CD14-positive monocyte (primary cell): ENCODE results near the gene SIRT7. TPM values are rescaled to one million over a fixed set of nuclear protein-coding genes. Genes with fewer than 3 reads are reported as not detected.

Experiments
- DNase-seq, 3 donors: peaks; one replicate each; pipeline ENCODE4 v3.0.0-alpha.2; 2011 to 2022
- H2AFZ ChIP-seq: 2 replicates; pipeline ENCODE4 v1.6.0; 2012; ENCODE audit warnings: mild to moderate bottlenecking, low read depth, low read length, inconsistent platforms; ENCODE audit not compliant: insufficient read depth, poor library complexity, severe bottlenecking
- H3K27ac ChIP-seq, 2 donors: 1 replicate in 1 of 2; 2 replicates in 1 of 2; pipeline ENCODE4 v1.5.1; 2012 to 2013; ENCODE audit warnings: low read length in 2 of 2, control low read depth in 1 of 2, inconsistent platforms in 1 of 2, low read depth in 1 of 2, mild to moderate bottlenecking in 1 of 2
- H3K27me3 ChIP-seq, 2 donors: one replicate each; pipeline versions ENCODE4 v1.6.0 to v1.6.1; 2011 to 2013; ENCODE audit warnings: low read length in 2 of 2; ENCODE audit not compliant: control insufficient read depth in 2 of 2, insufficient read depth in 2 of 2
- H3K36me3 ChIP-seq, 2 donors: replicated peaks in 1 of 2; 1 replicate in 1 of 2; 2 replicates in 1 of 2; pipeline versions ENCODE4 v1.5.1 to v1.6.1; 2012 to 2013; ENCODE audit warnings: low read length in 2 of 2, control low read depth in 1 of 2, inconsistent platforms in 1 of 2, mild to moderate bottlenecking in 1 of 2; ENCODE audit not compliant: insufficient read depth in 2 of 2, control insufficient read depth in 1 of 2
- H3K4me1 ChIP-seq, 2 donors: 1 replicate in 1 of 2; 2 replicates in 1 of 2; pipeline versions ENCODE4 v1.5.1 to v1.6.1; 2012 to 2013; ENCODE audit warnings: low read length in 2 of 2, control low read depth in 1 of 2, inconsistent platforms in 1 of 2, mild to moderate bottlenecking in 1 of 2, moderate library complexity in 1 of 2; ENCODE audit not compliant: insufficient read depth in 2 of 2, control insufficient read depth in 1 of 2
- H3K4me2 ChIP-seq: replicated peaks from 2 replicates; pipeline ENCODE3; 2012; ENCODE audit warnings: low read length, moderate library complexity, mild to moderate bottlenecking; ENCODE audit not compliant: poor library complexity, severe bottlenecking; ENCODE audit errors: extremely low read depth
- H3K4me3 ChIP-seq, 3 experiments: fragments of 200-600 bp in 1 of 3; sonication (generic) in 1 of 3; replicated peaks in 1 of 3; 1 replicate in 2 of 3; 2 replicates in 1 of 3; pipeline ENCODE4 v1.5.1; 2011 to 2013; ENCODE audit warnings: low read length in 3 of 3, mild to moderate bottlenecking in 3 of 3, control low read depth in 2 of 3, low read depth in 2 of 3, inconsistent platforms in 1 of 3, moderate library complexity in 1 of 3
- H3K79me2 ChIP-seq: 2 replicates; pipeline ENCODE4 v1.6.0; 2012; ENCODE audit warnings: mild to moderate bottlenecking, control low read depth, inconsistent platforms, low read length, moderate library complexity; ENCODE audit not compliant: insufficient read depth
- H3K9ac ChIP-seq: 2 replicates; pipeline ENCODE4 v1.6.0; 2017; ENCODE audit warnings: low read length, mild to moderate bottlenecking; ENCODE audit not compliant: insufficient read depth, poor library complexity, severe bottlenecking
- H3K9me3 ChIP-seq, 2 donors: replicated peaks in 1 of 2; 1 replicate in 1 of 2; 2 replicates in 1 of 2; pipeline versions ENCODE4 v1.5.1 to v1.6.1; 2012 to 2013; ENCODE audit warnings: low read length in 2 of 2, control low read depth in 1 of 2; ENCODE audit not compliant: control insufficient read depth in 1 of 2, insufficient read depth in 1 of 2
- H4K20me1 ChIP-seq: 2 replicates; pipeline ENCODE4 v1.6.0; 2012; ENCODE audit warnings: mild to moderate bottlenecking, low read length, control low read depth, moderate library complexity; ENCODE audit not compliant: insufficient read depth
- H3K27ac Mint-ChIP-seq, 7 donors: one replicate each; pipeline ENCODE4 v1.8.0; 2020; ENCODE audit warnings: mild to moderate bottlenecking in 7 of 7, mixed read lengths in 7 of 7, moderate library complexity in 6 of 7, inconsistent platforms in 2 of 7
- H3K27me3 Mint-ChIP-seq, 3 donors: one replicate each; pipeline ENCODE4 v1.8.0; 2021 to 2022; ENCODE audit warnings: low read depth in 3 of 3, mild to moderate bottlenecking in 3 of 3, mixed read lengths in 3 of 3, moderate library complexity in 3 of 3, inconsistent platforms in 1 of 3
- H3K36me3 Mint-ChIP-seq, 2 donors: one replicate each; pipeline ENCODE4 v1.8.0; 2020; ENCODE audit warnings: mixed read lengths in 2 of 2, inconsistent platforms in 1 of 2, mild to moderate bottlenecking in 1 of 2
- H3K4me1 Mint-ChIP-seq: one replicate; pipeline ENCODE4 v1.8.0; 2020; ENCODE audit warnings: mild to moderate bottlenecking, mixed read lengths
- H3K4me3 Mint-ChIP-seq, 2 donors: one replicate each; pipeline ENCODE4 v1.8.0; 2020; ENCODE audit warnings: mild to moderate bottlenecking in 2 of 2, mixed read lengths in 2 of 2, moderate library complexity in 1 of 2
- H3K9me3 Mint-ChIP-seq, 7 donors: one replicate each; pipeline ENCODE4 v1.8.0; 2020 to 2022; ENCODE audit warnings: mixed read lengths in 7 of 7, mild to moderate bottlenecking in 6 of 7, moderate library complexity in 6 of 7, inconsistent platforms in 2 of 7
- WGBS: methylation state at CpG from one replicate; pipeline ENCODE4 v1.1.5; 2013; ENCODE audit warnings: missing lambda C conversion rate; ENCODE audit not compliant: insufficient coverage; 5-methylcytosine and 5-hydroxymethylcytosine counted together
- intact Hi-C, 2 donors: fragments of 100-400 bp; cut with micrococcal nuclease; formaldehyde crosslinking; loops; one replicate each; pipeline versions ENCODE4 v1.15.0 to v1.15.1; 2023
- polyA plus RNA-seq, 3 donors: library from polyadenylated mRNA; depleted of rRNA in 1 of 3; unstranded in 2 of 3; stranded (reverse) in 1 of 3; fragments of 300-500 nt in 2 of 3; fragments of >200 nt in 1 of 3; fragmentation: Illumina TruSeq in 2 of 3; gene quantifications; 1 replicate in 2 of 3; 2 replicates in 1 of 3; pipeline ENCODE4 v1.2.3, GENCODE V29; 2012 to 2021
- TF ChIP-seq, protein P1 (sequence below): fragments of 200-600 bp; IDR thresholded peaks from one replicate; pipeline ENCODE4 v1.8.0; 2022; ENCODE audit warnings: antibody characterized with exemption, mild to moderate bottlenecking

SIRT7 gene
- polyA plus RNA-seq, 3 donors, result 22.5 to 73.5 (median 23.7) TPM

GRCh38 chr17:81891303-81891552 is 26.7 kb downstream of the SIRT7 start:
- Histone ChIP-seq H3K4me1 (peaks cover 16 to 25% of the 10 kb centered on the region in 2 donors), H3K27ac (peak overlapping the region in 1 of 2 donors; percentile 85), H2AFZ (peak overlapping the region; percentile 81), H3K27me3 (no peaks in the 10 kb centered on the region), H3K36me3 (peaks cover 42 to 65% of the 10 kb centered on the region in 2 donors), H4K20me1 (peaks cover 25% of the 10 kb centered on the region), H3K79me2 (peaks cover 67% of the 10 kb centered on the region), H3K4me2 (peak overlapping the region; percentile 88), H3K4me3 (peak overlapping the region; percentile 52 to 90 (median 75)), H3K9me3 (no peaks in the 10 kb centered on the region), H3K9ac (peak overlapping the region; percentile 92)
- peaks cover 0 to 2% (median 0%) of the 10 kb centered on the region in 3 donors for H3K27me3 Mint-ChIP-seq
- TF ChIP-seq, protein P1, sequence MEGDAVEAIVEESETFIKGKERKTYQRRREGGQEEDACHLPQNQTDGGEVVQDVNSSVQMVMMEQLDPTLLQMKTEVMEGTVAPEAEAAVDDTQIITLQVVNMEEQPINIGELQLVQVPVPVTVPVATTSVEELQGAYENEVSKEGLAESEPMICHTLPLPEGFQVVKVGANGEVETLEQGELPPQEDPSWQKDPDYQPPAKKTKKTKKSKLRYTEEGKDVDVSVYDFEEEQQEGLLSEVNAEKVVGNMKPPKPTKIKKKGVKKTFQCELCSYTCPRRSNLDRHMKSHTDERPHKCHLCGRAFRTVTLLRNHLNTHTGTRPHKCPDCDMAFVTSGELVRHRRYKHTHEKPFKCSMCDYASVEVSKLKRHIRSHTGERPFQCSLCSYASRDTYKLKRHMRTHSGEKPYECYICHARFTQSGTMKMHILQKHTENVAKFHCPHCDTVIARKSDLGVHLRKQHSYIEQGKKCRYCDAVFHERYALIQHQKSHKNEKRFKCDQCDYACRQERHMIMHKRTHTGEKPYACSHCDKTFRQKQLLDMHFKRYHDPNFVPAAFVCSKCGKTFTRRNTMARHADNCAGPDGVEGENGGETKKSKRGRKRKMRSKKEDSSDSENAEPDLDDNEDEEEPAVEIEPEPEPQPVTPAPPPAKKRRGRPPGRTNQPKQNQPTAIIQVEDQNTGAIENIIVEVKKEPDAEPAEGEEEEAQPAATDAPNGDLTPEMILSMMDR, result no peak
- peaks cover 46 to 66% of the 10 kb centered on the region in 2 donors for H3K36me3 Mint-ChIP-seq
- H3K9me3 Mint-ChIP-seq, result peaks cover 0 to 2% (median 0%) of the 10 kb centered on the region in 7 donors
- WGBS, result under 1% methylated on average over 40 of the region's 40 CpGs
- intact Hi-C loops, result no loop called here
- peak overlapping the region; percentile 91 to 97 (median 95) for H3K27ac Mint-ChIP-seq
- peak overlapping the region; percentile 86 to 93 for H3K4me3 Mint-ChIP-seq
- DNase-seq, result no peak
- peaks cover 15% of the 10 kb centered on the region for H3K4me1 Mint-ChIP-seq

GRCh38 chr17:81890447-81891302 is 27.3 kb downstream of the SIRT7 start:
- peaks cover 48 to 65% of the 10 kb centered on the region in 2 donors for H3K36me3 ChIP-seq
- intact Hi-C loops, result no loop called here
- H2AFZ ChIP-seq, result no peak overlapping the region
- Mint-ChIP-seq H3K4me3 (peak overlapping the region; percentile 89 to 90), H3K36me3 (peaks cover 50 to 67% of the 10 kb centered on the region in 2 donors), H3K27ac (peak overlapping the region; percentile 85 to 98 (median 93)), H3K4me1 (peaks cover 15% of the 10 kb centered on the region), H3K9me3 (peaks cover 0 to 2% (median 0%) of the 10 kb centered on the region in 7 donors), H3K27me3 (peaks cover 0 to 2% (median 0%) of the 10 kb centered on the region in 3 donors)
- peak overlapping the region; percentile 88 for H3K4me2 ChIP-seq
- peak in 1 of 3 donors; percentile 38 for DNase-seq
- TF ChIP-seq, protein P1, result no peak
- H3K27me3 ChIP-seq, result no peaks in the 10 kb centered on the region
- 12% methylated on average over 58 of the region's 69 CpGs for WGBS
- peak overlapping the region; percentile 92 for H3K9ac ChIP-seq
- peaks cover 16 to 25% of the 10 kb centered on the region in 2 donors for H3K4me1 ChIP-seq
- H3K79me2 ChIP-seq, result peaks cover 71% of the 10 kb centered on the region
- H3K27ac ChIP-seq, result peak overlapping the region; percentile 55 to 82
- peak overlapping the region; percentile 52 to 90 (median 75) for H3K4me3 ChIP-seq
- H3K9me3 ChIP-seq, result no peaks in the 10 kb centered on the region
- peaks cover 30% of the 10 kb centered on the region for H4K20me1 ChIP-seq
